NK-92 (cell line): ENCODE results near the gene OTOGL.
"Not testable (repeated sequence)": the region's sequence is repeated elsewhere in the genome, so short reads cannot be mapped to it uniquely, and the experiment has no call there.

ENCODE experiments used
- DNase-seq: peaks from one replicate; lab custom pipeline; 2025; ENCODE audit not compliant: unreplicated experiment; lab: John Stamatoyannopoulos, UW

Gene OTOGL

DNA sequence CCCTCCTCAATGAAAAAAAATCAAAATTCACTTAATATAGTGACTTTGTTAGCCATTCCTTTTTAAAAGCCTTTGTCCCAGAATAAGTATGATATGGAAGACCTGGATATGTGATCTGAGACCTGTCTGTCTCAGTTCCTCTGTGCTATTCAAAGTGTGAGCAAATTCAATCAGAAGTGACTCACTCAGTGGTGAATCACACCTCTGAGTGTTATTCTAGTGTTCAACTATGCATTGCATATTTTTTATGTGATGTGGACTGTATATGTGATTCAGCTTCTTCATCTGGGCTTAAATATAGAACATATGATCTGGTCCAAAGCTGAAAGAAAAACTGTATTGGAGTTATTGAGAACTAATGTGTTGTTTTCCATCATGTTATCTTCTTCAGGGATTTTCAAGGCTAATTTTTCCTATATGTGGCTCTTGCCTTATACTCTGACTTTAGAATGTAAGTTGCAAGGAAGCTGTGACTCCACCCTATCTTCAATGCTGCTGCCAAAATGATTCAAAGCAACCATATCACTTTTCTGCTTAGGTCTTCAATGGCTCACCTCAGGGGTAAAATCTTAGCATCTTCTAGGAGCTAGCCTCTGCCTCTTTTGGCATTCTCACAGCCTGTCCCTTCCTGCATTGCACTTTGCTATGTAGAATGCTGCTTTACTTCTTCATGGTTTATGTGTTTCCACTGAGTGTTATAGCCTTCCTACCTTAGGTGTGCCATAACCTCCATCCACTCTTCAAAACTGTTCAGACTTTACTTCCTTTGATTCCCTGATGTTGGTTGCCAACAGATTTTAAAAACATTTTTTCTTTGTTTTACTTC, 169.8 kb downstream of the OTOGL start:
- no peak for DNase-seq

DNA sequence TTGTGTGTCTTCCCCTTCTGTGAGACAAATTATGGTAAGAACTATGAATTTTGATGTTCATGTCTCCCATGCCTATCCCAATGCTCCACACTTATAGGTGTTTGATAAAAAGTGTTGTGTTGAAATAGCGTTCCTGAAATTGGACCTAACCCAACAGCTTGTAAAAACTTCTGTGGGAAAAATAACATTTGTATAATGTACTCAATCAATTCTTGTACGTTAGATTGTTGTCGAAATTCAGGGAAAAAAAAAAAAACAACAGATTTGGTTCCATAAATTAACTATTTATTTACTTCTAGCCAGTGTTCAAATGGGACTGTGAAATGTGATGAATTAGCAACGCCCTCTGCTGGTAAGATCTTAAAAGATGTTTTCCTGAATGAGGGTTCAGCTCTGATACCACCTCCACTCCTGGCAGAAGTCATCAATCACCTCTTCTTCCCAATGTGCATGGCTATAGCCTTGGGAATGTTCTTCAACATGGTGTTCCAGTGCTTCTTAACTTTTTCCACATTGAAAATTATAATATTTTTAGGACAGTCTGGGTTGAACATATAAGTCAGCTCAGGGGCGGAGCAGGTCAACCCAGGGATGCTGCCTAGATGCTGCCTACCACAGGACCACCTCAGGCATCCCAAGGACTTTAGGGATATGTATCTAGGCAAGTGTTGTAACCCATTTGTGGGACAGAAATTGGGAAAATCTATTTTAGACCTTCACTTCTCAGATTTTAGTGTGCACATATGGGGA, 170.6 kb downstream of the OTOGL start:
- no peak for DNase-seq

DNA sequence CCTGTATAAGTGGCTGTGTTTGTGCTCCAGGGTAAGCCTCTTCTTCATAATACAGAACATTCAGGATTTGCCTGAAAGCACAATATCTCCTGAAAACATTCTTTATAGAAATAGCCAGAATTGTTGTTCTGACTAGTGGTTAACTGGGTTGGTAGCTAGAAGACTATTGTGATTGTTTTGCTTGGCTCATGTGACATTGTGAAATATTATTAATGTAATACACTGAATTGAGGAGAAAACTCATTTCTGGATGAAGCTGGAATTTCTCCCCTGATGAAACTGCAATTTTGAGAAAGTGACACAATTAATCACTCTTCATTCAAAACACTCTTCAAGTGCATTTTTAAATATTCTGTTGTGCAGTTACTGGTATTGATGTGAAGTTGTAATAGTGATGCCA, 172.4 kb downstream of the OTOGL start:
- DNase-seq: no peak

DNA sequence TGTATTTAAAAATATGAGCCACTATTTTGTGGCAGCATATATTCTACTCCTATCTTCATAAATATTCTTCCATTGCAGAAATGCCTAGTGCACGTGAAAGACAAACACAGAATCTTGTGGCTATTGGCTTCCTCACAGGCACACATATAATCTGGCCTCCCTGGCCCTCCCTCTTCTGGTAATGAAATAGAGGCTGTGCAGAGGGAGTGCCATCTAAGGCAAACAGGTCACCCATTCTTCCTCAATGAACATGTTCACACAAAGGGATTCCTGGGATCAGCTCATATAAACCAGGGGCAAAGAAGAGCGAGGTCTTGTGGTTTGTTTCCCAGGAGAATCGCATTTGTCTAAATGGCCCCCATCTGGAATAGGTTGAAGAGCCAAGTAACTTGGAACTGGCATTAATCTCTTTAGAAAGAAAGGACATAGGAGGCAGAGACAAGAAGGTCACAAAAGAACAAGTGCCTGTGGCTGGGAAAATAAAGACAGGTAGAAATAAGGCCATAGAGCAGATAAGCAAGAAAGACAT, 173.1 kb downstream of the OTOGL start:
- no peak for DNase-seq

DNA sequence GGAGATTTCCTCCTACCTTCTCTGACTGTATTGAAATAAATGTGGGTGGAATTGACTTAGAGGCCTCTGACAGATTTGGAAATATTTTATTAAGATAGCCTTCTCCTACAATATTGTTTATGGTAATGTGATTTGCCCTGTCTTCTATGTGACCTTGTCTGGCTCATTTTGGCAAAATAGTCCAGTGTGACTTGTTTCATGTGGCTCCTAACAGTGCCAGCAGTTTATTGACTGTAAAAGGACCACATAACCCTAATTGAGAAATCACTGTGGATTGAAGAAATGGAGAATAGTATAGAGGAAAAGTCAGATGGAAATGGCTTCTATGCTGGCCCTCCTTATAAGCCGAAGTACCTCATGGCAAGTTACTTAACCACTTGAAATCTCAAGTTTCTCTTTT, 173.8 kb downstream of the OTOGL start:
- DNase-seq: no peak

DNA sequence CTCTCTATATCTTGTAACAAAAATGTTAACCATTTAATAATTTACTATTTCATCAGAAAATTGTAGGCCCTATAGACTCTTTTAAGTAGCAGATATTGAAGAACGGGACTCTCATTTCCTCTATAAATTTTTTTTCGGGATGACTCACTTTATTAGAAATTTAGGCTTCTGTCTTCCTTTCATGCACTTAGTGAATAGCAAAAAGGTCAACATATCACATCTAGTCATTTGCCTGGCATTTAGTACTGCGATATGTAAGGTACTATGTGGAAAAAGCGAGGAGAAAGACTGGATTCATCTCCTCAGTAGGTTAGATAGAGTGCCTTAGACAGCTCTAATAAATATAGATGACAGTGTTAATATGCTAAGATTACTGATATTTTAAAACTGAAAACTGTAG, 178.4 kb downstream of the OTOGL start:
- no peak for DNase-seq

DNA sequence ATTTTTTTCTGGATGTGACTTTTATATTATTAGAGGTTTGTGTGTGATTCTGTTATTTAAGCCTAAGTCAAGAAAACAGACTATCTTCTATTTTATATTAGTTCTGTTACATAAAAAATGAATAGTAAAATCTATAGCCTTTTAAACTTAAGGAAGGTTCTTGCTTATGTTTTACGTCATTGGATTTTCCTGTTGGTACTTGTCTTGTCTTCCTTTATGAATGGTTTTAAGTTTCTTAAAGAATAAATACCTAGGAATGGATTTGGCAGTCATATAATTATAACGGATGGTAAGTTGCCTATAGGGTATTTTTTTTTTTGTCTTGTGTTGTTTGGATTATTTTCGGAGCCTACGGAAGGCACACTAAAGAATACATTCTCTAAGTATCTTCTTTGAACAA, 182.9 kb downstream of the OTOGL start:
- DNase-seq: no peak

DNA sequence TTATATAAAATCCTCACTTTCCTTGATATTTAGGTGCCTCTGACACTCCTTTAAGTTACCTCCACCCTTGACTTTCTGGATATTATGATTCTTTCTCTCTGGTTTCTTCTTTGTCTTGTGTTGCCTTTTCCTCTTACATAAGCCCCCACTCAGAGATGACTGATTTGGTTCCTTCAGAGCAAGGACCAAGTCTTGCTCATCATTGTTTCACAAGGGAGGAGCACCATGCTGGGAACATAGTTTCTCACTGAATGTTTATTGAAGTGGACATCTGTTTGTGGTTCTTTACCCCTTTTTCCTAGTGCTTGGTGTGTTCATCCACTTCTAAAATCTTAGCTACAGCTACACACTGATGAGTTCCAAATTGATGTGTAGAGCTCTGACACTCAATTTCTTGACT, 183.4 kb downstream of the OTOGL start:
- no peak for DNase-seq

DNA sequence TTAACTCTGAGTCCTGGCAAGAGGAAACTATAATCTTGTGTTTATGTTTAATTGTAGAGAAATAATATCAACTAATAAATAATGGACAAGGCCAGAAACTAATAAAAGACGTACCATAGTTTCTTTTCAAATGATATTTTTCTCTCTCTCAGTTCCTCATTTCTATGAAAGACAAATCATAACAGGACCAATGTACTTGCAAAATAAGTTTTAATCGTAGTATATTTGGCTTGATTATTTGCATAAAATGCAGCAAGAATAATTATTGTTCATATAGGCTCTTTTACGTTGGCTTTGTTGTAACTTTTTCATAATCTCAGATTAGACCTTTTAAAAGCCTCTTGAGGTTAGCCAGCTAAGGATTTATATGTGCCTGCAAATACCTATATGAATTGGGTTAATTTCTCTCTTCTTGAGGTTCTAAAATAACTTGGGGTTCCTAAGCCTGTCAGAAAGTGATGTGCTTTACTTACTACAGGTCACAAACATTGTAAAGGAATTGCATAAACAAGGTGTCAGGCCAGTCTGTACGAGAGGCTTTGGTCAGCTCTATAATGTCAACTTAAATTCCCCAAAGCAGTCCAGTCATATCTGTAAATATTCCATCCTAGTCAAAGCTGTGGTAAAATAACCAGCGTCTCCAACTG, 191.9 kb downstream of the OTOGL start:
- DNase-seq: no peak

DNA sequence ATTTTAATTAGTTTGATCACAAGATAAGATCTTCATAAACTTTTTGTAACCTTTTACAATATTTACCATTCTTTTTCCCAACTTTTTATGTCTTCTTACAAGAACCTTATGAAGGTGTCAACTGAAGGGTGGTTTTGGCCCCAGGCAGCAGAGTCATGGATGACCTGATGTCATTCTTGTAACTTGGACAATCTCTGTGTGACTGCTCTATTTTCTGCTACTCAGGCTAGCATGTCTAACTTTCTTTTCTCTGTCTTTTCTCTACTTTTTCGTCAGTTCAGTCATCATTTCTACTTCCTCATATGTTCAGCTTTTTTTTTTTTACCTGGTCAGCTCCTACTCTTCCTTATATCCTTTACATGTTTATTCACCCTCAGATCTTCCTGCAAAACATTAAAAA, 194.0 kb downstream of the OTOGL start:
- DNase-seq: no peak

DNA sequence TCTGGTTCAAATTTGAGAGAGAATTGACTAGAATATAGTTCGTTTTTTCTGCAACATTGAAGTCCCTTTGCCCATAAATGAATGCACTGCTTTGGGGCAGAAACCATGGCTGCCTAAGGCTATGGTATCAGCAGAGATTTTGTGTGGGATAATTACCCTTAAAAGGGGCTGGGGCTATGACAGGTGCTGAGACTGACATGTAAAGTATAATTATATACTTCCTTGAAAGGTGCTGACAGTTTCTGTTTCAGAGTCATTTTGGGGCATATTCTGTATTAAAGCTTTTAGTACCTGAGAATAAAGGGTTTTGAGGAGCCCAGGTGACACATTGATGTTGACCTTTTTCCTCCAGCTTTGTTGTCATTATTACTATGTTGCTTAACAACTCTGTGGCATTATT, 194.4 kb downstream of the OTOGL start:
- no peak for DNase-seq

DNA sequence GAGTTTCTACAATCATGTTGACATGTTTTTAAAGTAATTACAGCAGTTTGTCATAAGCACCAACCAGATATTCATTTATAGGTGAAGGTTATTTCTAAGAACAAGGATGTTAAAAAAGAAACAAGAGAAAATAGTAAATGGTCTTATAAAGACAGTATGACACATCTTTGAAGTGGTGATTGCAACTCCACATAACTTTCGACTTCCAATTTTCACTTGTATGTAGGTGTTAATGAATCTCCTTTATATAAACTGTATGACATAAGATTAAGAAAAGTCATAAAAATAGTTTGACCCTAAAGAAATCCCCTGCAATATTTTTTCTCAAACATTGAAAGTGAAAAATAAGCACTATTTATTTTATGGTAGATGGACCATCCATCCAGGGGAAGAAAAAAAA, 199.9 kb downstream of the OTOGL start:
- DNase-seq: no peak

DNA sequence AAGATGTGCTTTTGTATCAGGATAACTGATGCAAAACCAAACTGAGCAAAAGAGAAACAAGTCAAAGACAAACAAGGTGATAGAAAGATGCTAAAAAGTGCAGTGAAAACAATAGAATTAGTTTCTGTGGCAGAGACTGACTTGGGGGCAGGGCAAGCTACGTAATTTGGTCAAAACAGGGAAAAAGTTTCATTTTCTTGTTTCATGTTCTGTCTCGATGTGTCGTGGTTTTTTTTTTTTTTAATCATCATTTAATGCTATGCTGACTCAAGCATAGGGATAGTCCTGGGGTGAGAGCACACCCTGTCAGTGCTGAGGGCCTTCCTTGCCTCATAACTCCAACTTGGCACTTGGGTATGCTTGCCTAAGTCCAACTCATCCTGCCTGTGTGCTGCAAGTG, 200.6 kb downstream of the OTOGL start:
- DNase-seq: no peak

DNA sequence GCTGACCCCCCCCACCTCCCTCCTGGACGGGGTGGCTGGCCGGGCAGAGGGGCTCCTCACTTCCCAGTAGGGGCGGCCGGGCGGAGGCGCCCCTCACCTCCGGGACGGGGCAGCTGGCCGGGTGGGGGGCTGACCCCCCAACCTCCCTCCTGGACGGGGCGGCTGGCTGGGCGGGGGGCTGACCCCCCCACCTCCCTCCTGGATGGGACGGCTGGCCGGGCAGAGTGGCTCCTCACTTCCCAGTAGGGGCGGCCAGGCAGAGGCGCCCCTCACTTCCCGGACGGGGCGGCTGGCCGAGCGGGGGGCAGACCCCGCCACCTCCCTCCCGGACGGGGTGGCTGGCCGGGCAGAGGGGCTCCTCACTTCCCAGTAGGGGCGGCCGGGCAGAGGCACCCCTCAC, 208.1 kb downstream of the OTOGL start:
- not testable (repeated sequence) for DNase-seq

DNA sequence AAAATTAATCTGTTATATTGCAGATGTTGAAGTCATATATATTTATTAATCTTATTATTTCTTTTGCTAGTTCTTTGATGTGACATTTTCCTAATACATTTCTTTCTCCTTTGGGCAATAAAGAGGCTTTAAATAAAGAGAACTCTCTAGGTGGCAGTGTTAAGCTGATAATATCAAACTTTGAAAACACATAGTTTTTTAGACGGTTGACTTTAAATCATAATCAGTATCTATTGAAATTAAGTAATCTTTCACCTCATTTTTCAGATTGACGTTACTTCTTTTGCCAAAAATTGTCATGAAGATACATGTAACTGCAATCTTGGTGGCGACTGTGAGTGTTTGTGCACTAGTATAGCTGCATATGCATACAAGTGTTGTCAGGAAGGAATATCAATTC, 213.9 kb downstream of the OTOGL start:
- DNase-seq: no peak

DNA sequence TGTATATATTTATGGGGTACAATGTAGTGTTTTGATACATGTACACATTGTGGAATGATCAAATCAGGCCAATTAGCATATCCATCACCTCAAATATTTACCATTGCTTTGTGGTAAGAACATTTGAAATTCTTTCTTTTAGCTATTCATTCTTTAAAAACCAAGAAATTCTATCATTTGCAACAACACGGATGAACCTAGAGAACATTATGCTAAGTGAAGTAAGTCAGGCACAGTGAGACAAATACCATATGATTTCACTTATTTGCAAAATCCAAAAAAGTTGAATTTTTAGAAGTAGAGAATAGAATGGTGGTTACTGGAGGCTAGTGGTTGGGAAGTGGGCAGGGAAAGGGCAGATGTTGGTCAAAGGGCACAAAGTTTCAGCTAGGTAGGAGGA, 215.4 kb downstream of the OTOGL start:
- no peak for DNase-seq

DNA sequence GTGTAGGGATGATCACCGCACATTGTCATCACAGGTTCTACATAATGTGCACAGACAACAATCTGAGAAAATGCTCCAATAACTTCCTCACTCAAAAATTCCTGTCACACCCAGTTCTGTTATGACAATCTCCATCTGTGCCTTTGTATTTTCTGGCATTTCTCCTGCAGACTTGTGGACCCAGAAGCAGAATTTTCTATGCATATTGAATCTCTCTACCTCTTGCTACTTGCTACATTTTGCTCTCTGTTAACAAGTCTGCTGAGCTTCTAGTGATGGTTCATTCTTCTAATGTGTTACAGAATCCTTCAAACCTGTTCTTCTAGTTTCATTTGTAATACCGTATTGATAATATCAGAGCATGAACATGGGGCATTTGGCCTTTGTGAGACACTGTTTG, 216.9 kb downstream of the OTOGL start:
- DNase-seq: no peak

DNA sequence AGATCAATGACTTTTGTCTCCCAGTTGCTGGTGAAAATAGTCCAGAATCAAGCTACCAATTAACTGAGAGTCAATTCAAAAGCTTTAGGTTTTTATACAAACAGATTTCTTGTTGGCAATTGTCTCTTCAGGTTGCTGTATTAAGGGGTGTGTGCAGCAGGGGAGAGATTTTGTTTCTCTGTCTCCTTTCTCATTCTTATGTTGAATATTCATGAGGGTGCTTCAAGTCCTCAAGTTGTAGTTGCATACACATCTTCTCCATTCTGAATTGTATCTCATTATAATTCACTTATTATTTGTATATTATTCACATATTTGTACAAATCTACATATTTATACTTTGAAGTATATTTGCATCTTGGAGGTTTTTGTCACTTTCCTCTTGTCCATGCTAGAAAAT, 218.0 kb downstream of the OTOGL start:
- no peak for DNase-seq

DNA sequence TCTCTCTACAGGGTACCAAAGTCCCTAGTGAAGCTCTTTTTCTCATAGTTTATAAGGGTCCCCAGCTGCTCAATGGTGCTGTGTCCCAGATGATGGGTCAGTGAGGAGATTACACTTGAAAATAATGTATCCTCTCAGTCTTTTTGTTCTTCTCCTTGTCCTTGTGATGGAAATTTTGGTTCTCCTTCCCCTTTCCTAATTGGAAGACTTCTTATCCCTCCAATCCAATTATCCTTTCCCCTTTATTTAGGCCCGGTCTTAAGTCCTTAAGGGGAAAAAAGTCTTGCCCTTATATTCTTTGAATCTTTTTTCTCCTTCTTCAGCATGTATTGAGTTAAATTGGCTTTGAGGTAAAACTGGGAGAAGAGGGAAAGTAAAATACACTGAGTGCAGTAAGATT, 218.6 kb downstream of the OTOGL start:
- DNase-seq: no peak

DNA sequence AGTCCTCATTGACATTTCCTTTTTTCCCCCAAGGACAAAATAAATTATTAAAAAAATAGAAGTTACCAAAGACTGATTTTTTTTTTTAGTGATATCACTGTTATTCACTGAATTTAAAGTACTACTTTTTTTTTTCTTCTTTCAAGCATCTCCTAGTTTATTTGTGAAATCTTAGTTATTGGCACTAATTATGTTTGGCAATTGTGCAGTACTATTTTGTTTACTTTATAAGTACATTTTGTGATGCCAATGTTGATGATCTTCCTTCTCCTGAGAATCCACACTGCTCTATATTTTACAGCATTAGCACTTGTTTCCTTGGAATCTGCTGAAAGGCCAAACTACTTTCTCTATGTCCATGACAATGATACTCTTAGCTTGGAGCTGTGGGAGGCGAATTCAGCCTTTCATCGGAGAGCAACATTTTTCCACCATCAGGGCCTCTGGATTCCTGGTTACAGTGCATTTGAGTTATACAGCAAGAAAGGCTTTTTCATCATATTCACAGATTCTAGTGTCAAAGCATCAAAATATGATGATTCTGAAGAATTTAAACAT, 220.9 kb downstream of the OTOGL start:
- no peak for DNase-seq

DNA sequence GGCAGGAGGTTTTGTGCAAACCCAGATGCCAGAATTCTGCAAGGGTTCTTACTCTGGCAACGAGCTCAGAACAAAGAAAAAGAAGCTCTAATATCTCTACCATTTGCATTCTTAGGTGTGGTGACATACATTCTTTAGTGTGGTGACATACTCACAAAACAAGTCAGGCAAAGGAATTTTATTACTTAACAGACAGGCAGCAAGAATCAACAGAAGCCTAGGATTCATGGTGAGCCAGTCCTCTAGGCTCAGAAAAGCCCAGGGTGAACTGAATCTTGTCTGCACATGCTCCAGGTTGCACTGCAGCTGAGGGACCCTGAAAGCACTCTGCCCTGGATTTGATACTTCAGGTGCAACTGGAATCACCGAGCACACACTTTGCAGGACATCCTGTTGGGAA, 222.3 kb downstream of the OTOGL start:
- DNase-seq: no peak
